Measurements from ENCODE around the gene RC3H1. TPM values are rescaled to one million over a fixed set of nuclear protein-coding genes. Genes with fewer than 3 reads are reported as not detected.

Gene RC3H1
- total and polyA plus RNA-seq, 9 donors = 5.2 to 21.6 (median 9.7) TPM

DNA sequence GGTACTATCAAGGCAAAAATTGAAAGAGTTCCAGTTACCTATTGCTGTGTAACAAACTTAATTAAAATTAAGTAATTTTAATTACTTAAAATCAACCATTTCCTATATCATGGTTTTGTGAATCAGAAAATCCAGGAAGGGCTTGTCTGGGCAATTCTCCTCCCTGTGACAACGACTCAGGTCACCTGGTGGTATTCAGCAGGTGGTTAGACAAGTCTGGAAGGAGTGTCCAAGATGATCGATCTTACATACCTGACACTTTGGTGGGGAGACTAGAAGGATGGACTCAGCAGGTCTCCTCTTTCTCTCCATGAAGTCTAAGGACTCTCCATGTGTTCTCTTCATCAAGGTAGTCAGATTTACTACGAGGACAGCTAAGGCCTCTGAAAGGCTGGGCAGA is 128.0 kb downstream of the RC3H1 start:
- no CpG with 5 or more reads among the region's 3 CpGs for WGBS (ENCODE audit: insufficient coverage)

DNA sequence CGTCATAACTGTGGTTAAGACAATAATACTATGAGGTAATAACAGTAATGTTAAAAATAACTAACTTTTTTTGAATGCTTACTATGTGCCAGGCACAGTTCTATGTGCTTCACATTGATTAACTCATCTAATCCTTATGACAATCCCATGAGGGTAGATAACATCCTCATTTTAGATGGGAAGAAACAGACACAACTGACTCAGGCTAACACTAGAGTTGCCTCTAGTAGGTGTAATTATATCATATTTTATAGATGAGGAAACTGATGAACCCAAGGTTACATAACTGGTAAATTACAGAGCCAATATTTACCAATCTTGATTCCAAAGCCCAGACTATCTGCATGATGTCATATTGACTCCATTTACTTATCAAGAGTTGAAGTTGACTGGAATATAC is 128.5 kb downstream of the RC3H1 start:
- Histone ChIP-seq H3K36me3 (ENCODE audit: control insufficient read depth, insufficient read depth, low read length) (peaks cover 6% of the 10 kb centered on the region), H3K9me3 (replicated peaks; ENCODE audit: control insufficient read depth, low read depth, low read length) (no peaks in the 10 kb centered on the region), H3K27ac (ENCODE audit: low read length) (no peak overlapping the region), H3K27me3 (ENCODE audit: control insufficient read depth, insufficient read depth, low read length) (no peaks in the 10 kb centered on the region), H3K4me3 (ENCODE audit: low read length) (no peak overlapping the region), H3K4me1 (ENCODE audit: control insufficient read depth, insufficient read depth, low read length) (no peaks in the 10 kb centered on the region)
- no peak for DNase-seq
- no CpG with 5 or more reads among the region's 1 CpG for WGBS (ENCODE audit: insufficient coverage)

More for the DNA sequence above, 128.0 kb downstream of the RC3H1 start:
- H3K27me3 ChIP-seq (ENCODE audit: control insufficient read depth, insufficient read depth, low read length) = no peaks in the 10 kb centered on the region
- peaks cover 6% of the 10 kb centered on the region for H3K36me3 ChIP-seq (ENCODE audit: control insufficient read depth, insufficient read depth, low read length)
- no peaks in the 10 kb centered on the region for H3K9me3 ChIP-seq (replicated peaks; ENCODE audit: control insufficient read depth, low read depth, low read length)
- H3K4me3 ChIP-seq (ENCODE audit: low read length) = no peak overlapping the region
- no peak for DNase-seq
- no peaks in the 10 kb centered on the region for H3K4me1 ChIP-seq (ENCODE audit: control insufficient read depth, insufficient read depth, low read length)
- H3K27ac ChIP-seq (ENCODE audit: low read length) = no peak overlapping the region

DNA sequence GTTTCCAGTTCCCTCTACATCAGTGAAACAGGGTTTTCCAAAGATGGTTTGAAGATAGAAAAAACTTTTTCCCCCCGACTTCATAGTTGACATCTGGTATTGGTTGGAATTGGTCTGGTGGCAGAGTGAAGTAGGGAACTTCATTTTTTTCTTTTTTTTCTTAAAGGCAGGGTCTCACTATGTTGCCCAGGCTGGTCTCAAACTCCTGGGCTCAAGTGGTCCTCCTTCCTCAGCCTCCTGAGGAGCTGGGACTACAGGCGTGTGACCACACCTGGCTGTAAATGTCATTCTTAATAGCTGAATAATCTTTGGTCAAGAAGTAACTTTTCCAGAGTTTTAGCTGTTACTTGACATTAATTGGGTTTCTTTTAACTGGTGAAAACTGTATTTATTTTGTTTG is 132.3 kb downstream of the RC3H1 start:
- DNase-seq = no peak
- Histone ChIP-seq H3K27ac (ENCODE audit: low read length) (no peak overlapping the region), H3K36me3 (ENCODE audit: control insufficient read depth, insufficient read depth, low read length) (peaks cover 21% of the 10 kb centered on the region), H3K27me3 (ENCODE audit: control insufficient read depth, insufficient read depth, low read length) (no peaks in the 10 kb centered on the region), H3K4me3 (ENCODE audit: low read length) (no peak overlapping the region), H3K9me3 (replicated peaks; ENCODE audit: control insufficient read depth, low read depth, low read length) (no peaks in the 10 kb centered on the region), H3K4me1 (ENCODE audit: control insufficient read depth, insufficient read depth, low read length) (no peaks in the 10 kb centered on the region)
- no CpG with 5 or more reads among the region's 2 CpGs for WGBS (ENCODE audit: insufficient coverage)

DNA sequence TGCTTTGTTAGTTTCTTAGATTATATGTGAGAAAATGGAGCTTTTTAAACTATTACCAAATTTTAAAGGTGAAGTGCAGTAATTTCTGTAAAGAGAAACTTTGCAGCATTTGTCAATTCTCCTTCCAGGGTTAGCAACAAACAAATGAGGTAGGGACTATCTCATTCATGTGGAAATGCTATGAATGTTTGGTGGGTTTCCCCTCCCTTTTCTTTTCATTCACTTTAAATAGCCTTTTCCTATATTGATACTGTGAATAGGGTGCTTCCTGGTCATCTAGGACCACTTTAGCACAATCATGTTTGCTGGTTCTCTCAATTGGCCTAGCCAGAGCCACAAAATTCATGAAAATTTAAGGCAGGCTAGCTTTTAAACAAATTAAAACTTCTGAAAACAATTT is 133.4 kb downstream of the RC3H1 start:
- Histone ChIP-seq H3K9me3 (replicated peaks; ENCODE audit: control insufficient read depth, low read depth, low read length) (no peaks in the 10 kb centered on the region), H3K36me3 (ENCODE audit: control insufficient read depth, insufficient read depth, low read length) (peaks cover 19% of the 10 kb centered on the region), H3K4me1 (ENCODE audit: control insufficient read depth, insufficient read depth, low read length) (no peaks in the 10 kb centered on the region), H3K27me3 (ENCODE audit: control insufficient read depth, insufficient read depth, low read length) (no peaks in the 10 kb centered on the region), H3K4me3 (ENCODE audit: low read length) (no peak overlapping the region), H3K27ac (ENCODE audit: low read length) (no peak overlapping the region)
- DNase-seq = no peak

DNA sequence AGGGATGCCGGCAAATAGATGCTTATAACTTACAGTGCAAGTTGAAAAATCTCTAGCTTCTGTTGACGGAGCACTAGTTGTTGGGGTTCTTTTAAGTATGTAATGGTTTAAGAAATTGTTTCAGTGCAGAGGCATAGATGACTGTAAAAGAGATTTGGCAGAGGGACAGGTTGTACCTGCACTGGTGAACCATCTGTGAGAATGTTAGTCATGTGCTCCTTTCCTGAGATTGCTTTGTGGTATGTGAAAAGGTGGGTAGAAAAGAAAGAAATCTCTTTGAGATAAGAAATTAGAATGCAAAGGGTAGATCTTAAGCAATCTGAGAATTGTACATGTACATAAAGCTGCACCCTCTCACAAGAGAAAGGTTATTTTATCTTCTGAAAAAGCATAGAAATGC is 134.5 kb downstream of the RC3H1 start:
- Histone ChIP-seq H3K27ac (ENCODE audit: low read length) (no peak overlapping the region), H3K4me3 (ENCODE audit: low read length) (no peak overlapping the region), H3K36me3 (ENCODE audit: control insufficient read depth, insufficient read depth, low read length) (peaks cover 19% of the 10 kb centered on the region), H3K4me1 (ENCODE audit: control insufficient read depth, insufficient read depth, low read length) (no peaks in the 10 kb centered on the region), H3K27me3 (ENCODE audit: control insufficient read depth, insufficient read depth, low read length) (no peaks in the 10 kb centered on the region), H3K9me3 (replicated peaks; ENCODE audit: control insufficient read depth, low read depth, low read length) (no peaks in the 10 kb centered on the region)
- no peak for DNase-seq
- 92% methylated on average over 2 of the region's 2 CpGs for WGBS (ENCODE audit: insufficient coverage)

DNA sequence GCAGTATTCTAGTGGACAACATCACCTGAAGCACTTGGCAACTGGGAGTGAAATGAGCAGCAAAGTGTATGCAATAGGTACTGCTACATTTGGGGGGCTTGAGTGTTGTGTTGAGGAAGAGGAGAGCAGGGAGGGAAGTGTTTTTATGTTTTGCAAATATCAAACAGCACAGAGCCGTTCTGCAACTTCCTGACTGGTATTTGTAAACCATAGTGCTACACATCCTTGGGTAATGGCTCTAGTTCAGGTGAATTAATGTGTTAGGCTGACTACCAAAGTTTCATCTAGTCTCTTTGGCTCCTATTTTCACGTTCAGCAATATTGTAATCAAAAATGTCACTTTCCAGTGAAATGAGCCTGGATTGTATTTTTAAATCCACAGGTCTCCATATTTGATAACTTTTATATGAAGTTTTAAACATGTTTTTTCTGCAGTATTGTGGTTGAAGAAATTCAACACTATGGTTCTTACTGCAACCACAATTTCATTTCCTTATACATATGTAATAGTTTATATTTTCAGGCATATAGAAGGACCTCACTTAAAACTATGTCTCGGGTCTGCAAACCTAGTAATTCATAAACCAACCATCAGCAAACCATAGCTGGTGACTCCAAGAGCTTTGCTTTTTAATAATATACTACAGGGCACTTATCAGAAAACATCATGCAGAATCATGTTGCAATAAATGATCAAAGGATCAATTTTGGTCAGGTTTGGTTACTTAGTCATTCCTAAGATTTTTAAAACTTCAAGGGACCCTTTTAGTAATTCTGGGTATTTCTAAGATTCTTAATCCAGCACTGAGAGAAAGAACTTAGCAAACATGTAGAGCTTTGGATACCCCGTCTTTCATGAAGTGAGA is 135.2 kb downstream of the RC3H1 start:
- Histone ChIP-seq H3K27ac (ENCODE audit: low read length) (no peak overlapping the region), H3K9me3 (replicated peaks; ENCODE audit: control insufficient read depth, low read depth, low read length) (no peaks in the 10 kb centered on the region), H3K4me1 (ENCODE audit: control insufficient read depth, insufficient read depth, low read length) (no peaks in the 10 kb centered on the region), H3K36me3 (ENCODE audit: control insufficient read depth, insufficient read depth, low read length) (peaks cover 19% of the 10 kb centered on the region), H3K27me3 (ENCODE audit: control insufficient read depth, insufficient read depth, low read length) (no peaks in the 10 kb centered on the region), H3K4me3 (ENCODE audit: low read length) (no peak overlapping the region)
- WGBS (ENCODE audit: insufficient coverage) = 67% methylated on average over 1 of the region's 4 CpGs
- DNase-seq = no peak

DNA sequence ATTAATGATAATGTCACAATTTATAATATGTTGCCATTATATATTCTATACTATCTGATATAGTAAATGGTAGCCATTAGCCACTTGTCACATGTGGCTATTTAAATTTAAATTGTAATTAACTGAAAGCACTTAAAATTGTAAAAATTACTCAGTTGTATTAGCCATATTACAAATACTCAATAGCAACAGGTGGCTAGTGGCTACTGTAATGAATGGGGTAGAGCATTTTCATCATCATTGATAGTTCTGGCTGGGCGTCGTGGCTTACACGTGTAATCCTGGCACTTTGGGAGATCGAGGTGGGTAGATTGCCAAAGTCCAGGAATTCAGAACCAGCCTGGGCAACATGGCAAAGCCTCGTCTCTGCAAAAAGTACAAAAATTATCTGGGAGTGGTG is 137.5 kb downstream of the RC3H1 start:
- DNase-seq = no peak
- Histone ChIP-seq H3K27me3 (ENCODE audit: control insufficient read depth, insufficient read depth, low read length) (no peaks in the 10 kb centered on the region), H3K4me3 (ENCODE audit: low read length) (no peak overlapping the region), H3K36me3 (ENCODE audit: control insufficient read depth, insufficient read depth, low read length) (peaks cover 19% of the 10 kb centered on the region), H3K9me3 (replicated peaks; ENCODE audit: control insufficient read depth, low read depth, low read length) (no peaks in the 10 kb centered on the region), H3K27ac (ENCODE audit: low read length) (no peak overlapping the region), H3K4me1 (ENCODE audit: control insufficient read depth, insufficient read depth, low read length) (no peaks in the 10 kb centered on the region)
- WGBS (ENCODE audit: insufficient coverage) = 91% methylated on average over 5 of the region's 5 CpGs

Other genes with a start within 250 kb of the RC3H1 start
- gene DARS2, start 197.7 kb downstream of the RC3H1 start, total RNA-seq = 10.2 TPM
- 10 to 100 TPM; 10.3 to 16.7 (median 13.4) TPM for gene DARS2, start 197.7 kb downstream of the RC3H1 start, polyA plus RNA-seq (ENCODE audit: insufficient read depth in 1 of 8, insufficient read length in 8 of 8, low replicate concordance in 1 of 8)
- 12.5 TPM for gene CENPL, start 197.5 kb downstream of the RC3H1 start, total RNA-seq
- 10 to 100 TPM in 4 of 8 donors, 1 to 10 TPM in 4; 7.5 to 12.3 (median 9.5) TPM for gene CENPL, start 197.5 kb downstream of the RC3H1 start, polyA plus RNA-seq (ENCODE audit: insufficient read depth in 1 of 8, insufficient read length in 8 of 8, low replicate concordance in 1 of 8)
- 916 TPM for gene GAS5, start 154.4 kb downstream of the RC3H1 start, total RNA-seq
- gene GAS5, start 154.4 kb downstream of the RC3H1 start, polyA plus RNA-seq (ENCODE audit: insufficient read depth in 1 of 8, insufficient read length in 8 of 8, low replicate concordance in 1 of 8) = 100 to 1,000 TPM; 580 to 917 (median 685) TPM
- gene ZBTB37, start 154.0 kb downstream of the RC3H1 start, total RNA-seq = 10.9 TPM
- 1 to 10 TPM; 2.6 to 6.0 (median 4.4) TPM for gene ZBTB37, start 154.0 kb downstream of the RC3H1 start, polyA plus RNA-seq (ENCODE audit: insufficient read depth in 1 of 8, insufficient read length in 8 of 8, low replicate concordance in 1 of 8)
- gene SERPINC1, start 105.0 kb downstream of the RC3H1 start, total RNA-seq = 0.13 TPM
- 1 to 10 TPM in 2 of 8 donors, under 1 TPM in 6; 0.06 to 2.7 (median 0.30) TPM for gene SERPINC1, start 105.0 kb downstream of the RC3H1 start, polyA plus RNA-seq (ENCODE audit: insufficient read depth in 1 of 8, insufficient read length in 8 of 8, low replicate concordance in 1 of 8)
- 27.2 TPM for gene RABGAP1L, start 137.2 kb upstream of the RC3H1 start, total RNA-seq
- 10 to 100 TPM in 5 of 8 donors, 1 to 10 TPM in 3; 9.8 to 20.0 (median 11.0) TPM for gene RABGAP1L, start 137.2 kb upstream of the RC3H1 start, polyA plus RNA-seq (ENCODE audit: insufficient read depth in 1 of 8, insufficient read length in 8 of 8, low replicate concordance in 1 of 8)

Data from muscle of leg (tissue), 11 donors.